Lower leg skin (tissue), 3 donors: ENCODE data around the gene TRMO.

ENCODE experiments used
- POLR2A ChIP-seq, 2 donors: fragments of 450-650 bp; IDR thresholded peaks; one replicate each; pipeline ENCODE4 v1.6.1; 2016 to 2017; ENCODE audit warnings: antibody characterized with exemption in 2 of 2, mild to moderate bottlenecking in 1 of 2, moderate library complexity in 1 of 2
- TF ChIP-seq, protein P1 (sequence below), 3 donors: fragments of 450-650 bp; IDR thresholded peaks; one replicate each; pipeline ENCODE4 v1.5.1; 2016; ENCODE audit warnings: antibody characterized with exemption in 3 of 3, mild to moderate bottlenecking in 3 of 3, moderate library complexity in 2 of 3

DNA sequence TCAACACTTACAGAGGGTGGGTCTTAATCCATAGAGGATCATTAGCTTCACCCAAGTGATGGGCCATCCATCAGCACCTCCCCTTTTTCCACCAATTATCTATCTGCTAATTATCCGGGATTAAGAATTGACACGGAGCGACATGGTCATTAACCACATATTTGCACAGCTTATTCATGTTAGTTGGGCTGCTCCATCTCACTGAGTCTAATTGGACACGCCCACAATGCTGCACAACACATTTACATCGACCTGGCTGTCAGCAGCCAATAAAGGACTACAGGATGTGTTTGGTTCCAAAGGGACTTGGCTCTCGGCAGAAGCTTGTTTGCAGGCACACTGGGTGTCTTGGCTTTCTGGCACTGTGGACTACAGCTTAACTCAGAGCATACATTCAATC, 47.7 kb downstream of the TRMO start:
- TF ChIP-seq, protein P1, sequence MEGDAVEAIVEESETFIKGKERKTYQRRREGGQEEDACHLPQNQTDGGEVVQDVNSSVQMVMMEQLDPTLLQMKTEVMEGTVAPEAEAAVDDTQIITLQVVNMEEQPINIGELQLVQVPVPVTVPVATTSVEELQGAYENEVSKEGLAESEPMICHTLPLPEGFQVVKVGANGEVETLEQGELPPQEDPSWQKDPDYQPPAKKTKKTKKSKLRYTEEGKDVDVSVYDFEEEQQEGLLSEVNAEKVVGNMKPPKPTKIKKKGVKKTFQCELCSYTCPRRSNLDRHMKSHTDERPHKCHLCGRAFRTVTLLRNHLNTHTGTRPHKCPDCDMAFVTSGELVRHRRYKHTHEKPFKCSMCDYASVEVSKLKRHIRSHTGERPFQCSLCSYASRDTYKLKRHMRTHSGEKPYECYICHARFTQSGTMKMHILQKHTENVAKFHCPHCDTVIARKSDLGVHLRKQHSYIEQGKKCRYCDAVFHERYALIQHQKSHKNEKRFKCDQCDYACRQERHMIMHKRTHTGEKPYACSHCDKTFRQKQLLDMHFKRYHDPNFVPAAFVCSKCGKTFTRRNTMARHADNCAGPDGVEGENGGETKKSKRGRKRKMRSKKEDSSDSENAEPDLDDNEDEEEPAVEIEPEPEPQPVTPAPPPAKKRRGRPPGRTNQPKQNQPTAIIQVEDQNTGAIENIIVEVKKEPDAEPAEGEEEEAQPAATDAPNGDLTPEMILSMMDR (IDR thresholded peaks at IDR 0.05): no peak
- no peak for TF ChIP-seq POLR2A (IDR thresholded peaks at IDR 0.05)
